Gastroesophageal sphincter (tissue), 4 donors: ENCODE measurements around the gene CGA. TPM values are rescaled to one million over a fixed set of nuclear protein-coding genes. Genes with fewer than 3 reads are reported as not detected.
"Not testable (repeated sequence)": the region's sequence is repeated elsewhere in the genome, so short reads cannot be mapped to it uniquely, and the experiment has no call there.

ENCODE experiments used
- ATAC-seq: fragments of 150-250 bp; one replicate; pipeline ENCODE4 v1.9.1; 2016; ENCODE audit warnings: mild to moderate bottlenecking, moderate library complexity
- H3K27ac ChIP-seq, 4 donors: fragments of 200-600 bp; sonication (generic) in 3 of 4; 1 replicate in 3 of 4; 2 replicates in 1 of 4; pipeline ENCODE4 v1.5.1; 2016 to 2019
- H3K27me3 ChIP-seq: fragments of 200-600 bp; sonication (generic); one replicate; pipeline ENCODE4 v1.5.1; 2019
- H3K36me3 ChIP-seq, 2 donors: fragments of 200-600 bp; sonication (generic); one replicate each; pipeline ENCODE4 v1.5.1; 2019; ENCODE audit warnings: control low read depth in 1 of 2
- H3K4me1 ChIP-seq, 3 donors: fragments of 200-600 bp; sonication (generic); 1 replicate in 2 of 3; 2 replicates in 1 of 3; pipeline ENCODE4 v1.5.1; 2016 to 2019; ENCODE audit warnings: control low read depth in 2 of 3
- H3K4me3 ChIP-seq, 2 donors: fragments of 200-600 bp; sonication (generic); one replicate each; pipeline ENCODE4 v1.5.1; 2019; ENCODE audit warnings: mild to moderate bottlenecking in 1 of 2, moderate library complexity in 1 of 2
- H3K9me3 ChIP-seq, 3 donors: fragments of 200-600 bp; sonication (generic); one replicate each; pipeline ENCODE4 v1.5.1; 2017 to 2019; ENCODE audit warnings: control low read depth in 2 of 3
- EP300 ChIP-seq: sonication (generic); formaldehyde crosslinking; IDR thresholded peaks from one replicate; pipeline ENCODE4 v1.6.1; 2017; ENCODE audit warnings: antibody characterized with exemption, mild to moderate bottlenecking
- POLR2A ChIP-seq, 2 donors: fragments of 450-650 bp; IDR thresholded peaks; one replicate each; pipeline ENCODE4 v1.6.1; 2017; ENCODE audit warnings: antibody characterized with exemption in 2 of 2, mild to moderate bottlenecking in 2 of 2, moderate library complexity in 1 of 2
- POLR2AphosphoS5 ChIP-seq: sonication (generic); formaldehyde crosslinking; IDR thresholded peaks from one replicate; pipeline ENCODE4 v1.6.1; 2017; ENCODE audit warnings: antibody characterized with exemption
- WGBS, 2 donors: methylation state at CpG; one replicate each; pipeline ENCODE4 v1.1.5; 2018; ENCODE audit warnings: low coverage in 1 of 2; 5-methylcytosine and 5-hydroxymethylcytosine counted together
- total RNA-seq, 4 donors: library from RNA; depleted of rRNA; stranded (reverse); fragments of >200 nt; gene quantifications; one replicate each; pipeline ENCODE4 v1.1.0, GENCODE V29; 2016
- TF ChIP-seq, protein P1 (sequence below), 4 experiments: fragments of 200-600 bp in 2 of 4; fragments of 450-650 bp in 2 of 4; sonication (generic) in 1 of 4; IDR thresholded peaks; one replicate each; pipeline ENCODE4 v1.5.1; 2017 to 2019; ENCODE audit warnings: antibody characterized with exemption in 4 of 4, mild to moderate bottlenecking in 2 of 4, moderate library complexity in 2 of 4

CGA gene
- not detected for total RNA-seq

DNA sequence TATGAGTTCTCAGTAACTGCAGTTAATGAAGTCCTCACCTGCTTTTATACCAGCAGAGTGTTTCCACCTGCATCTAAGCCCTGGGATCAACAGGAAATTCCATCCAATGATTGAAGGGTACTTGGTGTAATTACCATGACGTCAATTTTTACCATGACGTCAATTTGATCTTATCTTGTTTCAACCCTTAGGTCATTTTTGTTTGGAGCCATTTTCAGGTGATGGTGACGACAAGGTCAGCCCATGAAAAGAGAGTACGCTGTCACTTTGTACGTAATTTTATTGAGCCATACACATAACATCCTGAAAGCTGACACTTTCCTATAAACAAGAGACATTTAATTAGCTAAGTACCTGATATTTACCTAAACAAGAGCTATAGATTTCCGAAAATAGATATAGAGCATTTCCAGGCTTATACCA is at the start of gene CGA:
Gene CGA, minus strand, starts transcription at position 20 of the 423 bp plus-strand sequence. CDS start 6,906 bp downstream, outside the sequence.
- TF ChIP-seq POLR2A (IDR thresholded peaks at IDR 0.05) (no peak), EP300 (no peak)
- Histone ChIP-seq H3K27ac (no peak within 1 kb of the TSS), H3K27me3 (peaks cover 10% of the 10 kb centered on the region), H3K9me3 (no peaks in the 10 kb centered on the region), H3K4me1 (no peaks in the 10 kb centered on the region), H3K4me3 (no peak within 1 kb of the TSS), H3K36me3 (no peaks in the 10 kb centered on the region)
- ATAC-seq, result no peak
- WGBS, 2 donors, result 36 to 39% methylated on average over 3 to 6 of the region's 6 CpGs

DNA sequence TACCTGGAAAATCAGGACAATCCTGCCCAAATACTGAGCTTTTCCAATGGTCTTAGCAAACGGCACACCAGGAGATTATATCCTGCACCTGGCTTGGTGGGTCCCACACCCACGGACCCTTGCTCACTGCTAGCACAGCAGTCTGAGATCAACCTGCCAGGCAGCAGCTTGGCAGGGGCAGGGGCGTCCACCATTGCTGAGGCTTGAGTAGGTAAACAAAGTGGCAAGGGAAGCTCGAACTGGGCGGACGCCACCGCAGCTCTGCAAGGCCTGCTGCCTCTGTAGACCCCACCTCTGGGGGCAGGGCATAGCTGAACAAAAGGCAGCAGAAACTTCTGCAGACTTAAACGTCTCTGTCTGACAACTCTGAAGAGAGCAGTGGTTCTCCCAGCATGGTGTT is 45.0 kb upstream of the CGA start:
- not testable (repeated sequence) for H3K27ac ChIP-seq, H3K4me1 ChIP-seq, H3K4me3 ChIP-seq, ATAC-seq, H3K27me3 ChIP-seq, H3K9me3 ChIP-seq, H3K36me3 ChIP-seq
- 94% methylated on average over 2 of the region's 8 CpGs; no CpG with 5 or more reads in 1 of the 2 donors for WGBS, 2 donors

DNA sequence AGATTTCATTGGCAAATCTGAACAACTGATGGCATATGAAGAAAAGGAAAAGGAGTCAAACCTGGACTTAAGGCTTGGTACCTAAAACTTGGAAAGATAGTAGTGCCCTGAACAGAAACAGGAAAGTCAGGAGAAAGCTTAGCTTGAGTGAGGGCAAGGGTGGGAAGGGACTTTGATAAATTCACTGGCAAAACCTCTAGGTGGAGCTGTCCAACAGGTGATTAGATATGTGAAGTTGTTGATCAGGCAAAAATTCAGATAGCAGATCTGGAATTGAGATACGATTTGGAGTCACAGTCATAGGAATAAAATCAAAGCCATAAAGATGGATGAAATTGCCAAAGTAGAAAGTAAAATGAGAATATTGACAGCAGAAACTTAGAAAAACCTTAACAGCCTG is 44.3 kb upstream of the CGA start:
- no peak for TF ChIP-seq POLR2A (IDR thresholded peaks at IDR 0.05)
- no peak for TF ChIP-seq EP300
- no peak for TF ChIP-seq POLR2AphosphoS5
- TF ChIP-seq, protein P1, sequence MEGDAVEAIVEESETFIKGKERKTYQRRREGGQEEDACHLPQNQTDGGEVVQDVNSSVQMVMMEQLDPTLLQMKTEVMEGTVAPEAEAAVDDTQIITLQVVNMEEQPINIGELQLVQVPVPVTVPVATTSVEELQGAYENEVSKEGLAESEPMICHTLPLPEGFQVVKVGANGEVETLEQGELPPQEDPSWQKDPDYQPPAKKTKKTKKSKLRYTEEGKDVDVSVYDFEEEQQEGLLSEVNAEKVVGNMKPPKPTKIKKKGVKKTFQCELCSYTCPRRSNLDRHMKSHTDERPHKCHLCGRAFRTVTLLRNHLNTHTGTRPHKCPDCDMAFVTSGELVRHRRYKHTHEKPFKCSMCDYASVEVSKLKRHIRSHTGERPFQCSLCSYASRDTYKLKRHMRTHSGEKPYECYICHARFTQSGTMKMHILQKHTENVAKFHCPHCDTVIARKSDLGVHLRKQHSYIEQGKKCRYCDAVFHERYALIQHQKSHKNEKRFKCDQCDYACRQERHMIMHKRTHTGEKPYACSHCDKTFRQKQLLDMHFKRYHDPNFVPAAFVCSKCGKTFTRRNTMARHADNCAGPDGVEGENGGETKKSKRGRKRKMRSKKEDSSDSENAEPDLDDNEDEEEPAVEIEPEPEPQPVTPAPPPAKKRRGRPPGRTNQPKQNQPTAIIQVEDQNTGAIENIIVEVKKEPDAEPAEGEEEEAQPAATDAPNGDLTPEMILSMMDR (IDR thresholded peaks at IDR 0.05), result peak; percentile 57 to 74 (median 69)
- ATAC-seq, result peak; percentile 51
- H3K36me3 ChIP-seq, result no peaks in the 10 kb centered on the region
- H3K27ac ChIP-seq, result no peak overlapping the region
- no peaks in the 10 kb centered on the region for H3K9me3 ChIP-seq
- H3K27me3 ChIP-seq, result peaks cover 4% of the 10 kb centered on the region
- H3K4me1 ChIP-seq, result no peaks in the 10 kb centered on the region
- WGBS, 2 donors, result 18% methylated on average over 1 of the region's 1 CpG; no CpG with 5 or more reads in 1 of the 2 donors
- no peak overlapping the region for H3K4me3 ChIP-seq

DNA sequence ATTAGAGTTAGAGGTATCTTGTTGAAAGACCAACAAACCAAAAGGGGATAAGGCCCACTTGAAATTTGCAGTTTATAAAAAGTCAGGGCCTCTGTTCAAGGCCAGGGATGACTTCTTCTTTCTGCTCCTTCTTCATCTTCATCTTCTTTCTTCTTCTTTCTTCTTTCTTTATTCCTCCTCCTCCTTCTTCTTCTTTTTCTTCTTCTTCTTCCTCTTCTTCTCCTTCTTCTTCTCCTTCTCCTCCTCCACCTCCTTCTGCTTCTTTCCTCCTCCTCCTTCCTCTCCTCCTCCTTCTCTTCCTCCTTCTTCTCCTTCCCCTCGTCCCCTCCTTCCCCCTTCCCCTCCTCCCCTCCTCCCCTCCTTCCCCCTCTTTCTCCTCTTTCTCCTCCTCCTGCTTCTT is 42.1 kb upstream of the CGA start:
- Histone ChIP-seq H3K4me1 (no peaks in the 10 kb centered on the region), H3K4me3 (no peak overlapping the region), H3K27me3 (peaks cover 4% of the 10 kb centered on the region), H3K36me3 (no peaks in the 10 kb centered on the region), H3K27ac (no peak overlapping the region), H3K9me3 (no peaks in the 10 kb centered on the region)
- WGBS, 2 donors, result 33% methylated on average over 1 of the region's 1 CpG; no CpG with 5 or more reads in 1 of the 2 donors
- no peak for ATAC-seq
- TF ChIP-seq POLR2A (IDR thresholded peaks at IDR 0.05) (no peak), EP300 (no peak), POLR2AphosphoS5 (no peak)
- TF ChIP-seq, protein P1 (IDR thresholded peaks at IDR 0.05), result no peak

DNA sequence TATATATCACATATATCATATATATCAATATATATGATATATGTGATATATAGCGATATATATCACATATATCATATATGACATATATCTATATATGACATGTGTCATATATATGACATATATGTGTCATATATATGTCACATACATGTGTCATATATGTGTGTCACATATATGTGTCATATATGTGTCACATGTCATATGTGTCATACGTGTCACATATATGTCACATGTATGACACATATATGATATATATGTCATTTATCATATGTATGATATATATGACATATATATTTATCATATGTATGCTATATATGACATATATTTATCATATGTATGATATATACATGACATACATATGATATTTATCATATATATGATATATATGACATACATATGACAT is 32.8 kb upstream of the CGA start:
- Histone ChIP-seq H3K9me3 (peaks cover 0 to 4% (median 0%) of the 10 kb centered on the region in 3 donors), H3K4me3 (no peak overlapping the region), H3K27me3 (peaks cover 20% of the 10 kb centered on the region), H3K4me1 (no peaks in the 10 kb centered on the region), H3K36me3 (no peaks in the 10 kb centered on the region), H3K27ac (no peak overlapping the region)
- WGBS, 2 donors, result 80 to 93% methylated on average over 2 of the region's 2 CpGs
- ATAC-seq, result no peak
- no peak for TF ChIP-seq POLR2AphosphoS5
- no peak for TF ChIP-seq EP300

DNA sequence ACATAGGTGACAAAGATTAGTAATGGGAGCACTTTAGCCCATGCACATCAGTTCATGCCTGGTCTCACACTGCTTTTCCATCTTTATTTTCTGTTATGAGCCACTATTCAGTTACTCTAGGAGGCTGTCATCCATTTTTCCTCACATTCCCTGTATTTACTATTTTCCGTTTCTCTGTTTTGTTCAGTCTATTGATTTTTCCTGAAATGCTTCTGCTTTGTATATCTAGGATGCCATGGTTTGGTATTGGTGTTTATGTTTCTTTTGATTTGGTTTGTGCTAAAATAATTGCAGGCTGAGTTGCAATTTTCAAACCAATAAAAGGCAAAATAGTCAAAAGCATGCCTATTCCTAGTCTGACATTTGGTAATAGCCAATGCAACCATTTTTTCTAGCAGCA is 31.6 kb upstream of the CGA start:
- H3K4me1 ChIP-seq, result peaks cover 0 to 3% (median 0%) of the 10 kb centered on the region in 3 donors
- 0% methylated on average over 1 of the region's 1 CpG; no CpG with 5 or more reads in 1 of the 2 donors for WGBS, 2 donors
- no peak overlapping the region for H3K4me3 ChIP-seq
- H3K27ac ChIP-seq, result no peak overlapping the region
- no peak for ATAC-seq
- no peak for TF ChIP-seq EP300
- TF ChIP-seq POLR2AphosphoS5, result no peak
- TF ChIP-seq, protein P1 (IDR thresholded peaks at IDR 0.05), result no peak
- no peak for TF ChIP-seq POLR2A (IDR thresholded peaks at IDR 0.05)
- peaks cover 0 to 10% (median 0%) of the 10 kb centered on the region in 3 donors for H3K9me3 ChIP-seq
- no peaks in the 10 kb centered on the region for H3K36me3 ChIP-seq
- H3K27me3 ChIP-seq, result peaks cover 27% of the 10 kb centered on the region
